Immature natural killer cell (primary cell): Measurements from ENCODE around the gene ELL2. TPM values are rescaled to one million over a fixed set of nuclear protein-coding genes. Genes with fewer than 3 reads are reported as not detected.

Experiments
- DNase-seq, 3 donors: peaks; one replicate each; pipeline ENCODE4 v3.0.0; 2022; ENCODE audit warnings: mixed read lengths in 1 of 3
- H3K27ac Mint-ChIP-seq, 6 donors: one replicate each; pipeline ENCODE4 v1.8.0; 2020; ENCODE audit warnings: mixed read lengths in 6 of 6, mild to moderate bottlenecking in 5 of 6, inconsistent platforms in 4 of 6, moderate library complexity in 3 of 6
- H3K27me3 Mint-ChIP-seq, 3 donors: one replicate each; pipeline ENCODE4 v1.8.0; 2020 to 2021; ENCODE audit warnings: low read depth in 3 of 3, mild to moderate bottlenecking in 3 of 3, mixed read lengths in 3 of 3, moderate library complexity in 3 of 3, inconsistent platforms in 1 of 3
- H3K36me3 Mint-ChIP-seq, 3 donors: one replicate each; pipeline ENCODE4 v1.8.0; 2020; ENCODE audit warnings: mixed read lengths in 3 of 3, inconsistent platforms in 2 of 3, mild to moderate bottlenecking in 2 of 3
- H3K4me1 Mint-ChIP-seq, 2 donors: one replicate each; pipeline ENCODE4 v1.8.0; 2020; ENCODE audit warnings: inconsistent platforms in 2 of 2, mild to moderate bottlenecking in 2 of 2, mixed read lengths in 2 of 2, moderate library complexity in 1 of 2
- H3K4me3 Mint-ChIP-seq, 5 donors: one replicate each; pipeline ENCODE4 v1.8.0; 2020; ENCODE audit warnings: mild to moderate bottlenecking in 5 of 5, mixed read lengths in 5 of 5, inconsistent platforms in 3 of 5, moderate library complexity in 3 of 5
- H3K9me3 Mint-ChIP-seq, 6 donors: one replicate each; pipeline ENCODE4 v1.8.0; 2020; ENCODE audit warnings: mild to moderate bottlenecking in 6 of 6, mixed read lengths in 6 of 6, inconsistent platforms in 4 of 6, moderate library complexity in 3 of 6
- polyA plus RNA-seq, 3 donors: library from polyadenylated mRNA; unstranded; fragments of 300-500 nt; fragmentation: Illumina TruSeq; gene quantifications; one replicate each; pipeline ENCODE4 v1.2.3, GENCODE V29; 2021

The ELL2 gene
- polyA plus RNA-seq, 3 donors from 2014 or later = 2.7 to 5.4 (median 5.2) TPM

DNA sequence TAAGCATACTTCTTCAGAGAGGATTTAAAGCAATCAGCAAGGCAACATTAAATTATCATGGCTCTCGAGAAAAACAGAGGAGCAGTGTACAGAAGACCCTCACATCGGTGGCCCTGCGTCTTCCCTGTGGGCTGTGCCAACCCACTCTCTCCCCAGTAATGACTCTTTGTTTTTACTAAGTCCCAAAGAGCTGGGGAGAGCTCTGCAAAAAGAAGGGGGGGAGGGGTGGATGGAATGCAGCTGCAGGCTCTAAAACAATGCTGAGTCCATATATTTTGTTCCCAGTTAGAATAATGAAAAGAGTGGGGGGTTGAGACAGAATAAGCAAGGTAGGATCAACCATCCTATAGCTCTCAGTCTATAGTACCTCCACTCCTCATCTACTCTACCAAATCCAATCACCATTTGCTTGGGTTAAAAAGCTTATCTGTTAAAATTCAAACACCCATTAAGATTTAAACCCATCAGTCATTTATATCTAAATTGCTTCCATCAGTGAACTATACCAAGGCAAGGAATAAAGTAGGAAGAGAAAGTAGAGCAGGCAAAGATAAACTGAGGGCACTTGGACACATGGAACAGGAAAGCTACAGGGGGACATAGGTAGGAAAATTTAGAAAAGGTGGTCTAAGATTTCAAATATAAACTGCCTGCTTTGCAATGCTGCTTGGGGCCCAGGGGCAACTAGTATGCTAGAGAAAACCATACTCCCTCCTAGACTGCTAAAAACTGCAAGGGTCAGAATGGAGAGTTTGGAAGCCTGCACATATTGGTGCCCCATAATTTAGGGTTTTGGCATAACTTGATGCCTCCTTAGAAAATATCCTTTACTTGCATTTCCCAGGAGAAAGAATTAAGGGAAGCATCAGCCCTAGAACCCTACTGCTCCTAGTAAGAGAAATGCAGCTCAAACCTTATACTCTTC, 20.6 kb downstream of the ELL2 start:
- H3K4me1 Mint-ChIP-seq = peaks cover 3 to 14% of the 10 kb centered on the region in 2 donors
- peaks cover 0 to 8% (median 4%) of the 10 kb centered on the region in 3 donors for H3K36me3 Mint-ChIP-seq
- no peak for DNase-seq
- no peak overlapping the region for H3K27ac Mint-ChIP-seq
- H3K27me3 Mint-ChIP-seq = peaks cover 0 to 11% (median 3%) of the 10 kb centered on the region in 3 donors
- no peak overlapping the region for H3K4me3 Mint-ChIP-seq
- H3K9me3 Mint-ChIP-seq = no peaks in the 10 kb centered on the region

DNA sequence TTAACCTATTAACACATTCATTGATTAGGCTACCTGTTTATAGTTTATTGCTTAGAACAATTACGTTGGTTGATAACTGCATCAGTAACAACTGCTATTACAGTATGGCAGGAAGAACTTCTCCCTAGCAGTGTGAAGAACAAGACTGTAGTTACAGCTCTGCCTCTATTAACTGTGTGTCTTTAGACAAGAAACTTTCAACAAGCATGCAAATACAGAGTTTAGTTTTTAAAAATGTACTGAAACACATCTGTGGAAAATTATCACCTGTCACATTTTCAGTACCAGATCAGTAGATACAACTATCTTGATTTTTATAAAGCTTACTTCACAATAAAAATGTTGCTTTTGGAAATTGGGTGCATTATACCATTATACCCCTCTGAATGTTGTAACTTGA, 22.2 kb downstream of the ELL2 start:
- H3K27ac Mint-ChIP-seq = no peak overlapping the region
- no peak overlapping the region for H3K4me3 Mint-ChIP-seq
- H3K36me3 Mint-ChIP-seq = peaks cover 0 to 7% (median 5%) of the 10 kb centered on the region in 3 donors
- H3K4me1 Mint-ChIP-seq = peaks cover 1 to 5% of the 10 kb centered on the region in 2 donors
- peaks cover 0 to 6% (median 0%) of the 10 kb centered on the region in 3 donors for H3K27me3 Mint-ChIP-seq
- no peaks in the 10 kb centered on the region for H3K9me3 Mint-ChIP-seq
- no peak for DNase-seq

DNA sequence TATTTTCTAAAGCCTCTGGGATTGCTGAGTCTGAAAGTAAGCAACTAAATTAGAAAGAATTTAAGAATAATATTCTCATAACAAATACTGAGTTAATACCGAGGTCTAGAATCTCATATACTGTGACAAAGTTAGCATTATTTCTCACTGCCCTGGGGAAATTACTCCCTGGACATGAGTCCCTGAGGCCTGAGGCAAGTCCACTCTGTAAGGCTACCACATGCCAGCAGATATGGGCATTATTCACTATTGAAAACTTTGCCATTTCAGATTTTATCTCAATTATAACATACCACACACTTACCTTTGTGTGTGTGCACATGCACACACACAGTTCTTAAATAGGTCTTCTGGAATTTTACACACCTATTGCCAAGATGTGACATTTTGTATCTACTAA, 22.9 kb downstream of the ELL2 start:
- H3K27me3 Mint-ChIP-seq = peaks cover 0 to 6% (median 1%) of the 10 kb centered on the region in 3 donors
- H3K4me1 Mint-ChIP-seq = peaks cover 1 to 12% of the 10 kb centered on the region in 2 donors
- H3K36me3 Mint-ChIP-seq = peaks cover 0 to 7% (median 5%) of the 10 kb centered on the region in 3 donors
- H3K27ac Mint-ChIP-seq = no peak overlapping the region
- DNase-seq = no peak
- H3K4me3 Mint-ChIP-seq = no peak overlapping the region
- H3K9me3 Mint-ChIP-seq = no peaks in the 10 kb centered on the region

DNA sequence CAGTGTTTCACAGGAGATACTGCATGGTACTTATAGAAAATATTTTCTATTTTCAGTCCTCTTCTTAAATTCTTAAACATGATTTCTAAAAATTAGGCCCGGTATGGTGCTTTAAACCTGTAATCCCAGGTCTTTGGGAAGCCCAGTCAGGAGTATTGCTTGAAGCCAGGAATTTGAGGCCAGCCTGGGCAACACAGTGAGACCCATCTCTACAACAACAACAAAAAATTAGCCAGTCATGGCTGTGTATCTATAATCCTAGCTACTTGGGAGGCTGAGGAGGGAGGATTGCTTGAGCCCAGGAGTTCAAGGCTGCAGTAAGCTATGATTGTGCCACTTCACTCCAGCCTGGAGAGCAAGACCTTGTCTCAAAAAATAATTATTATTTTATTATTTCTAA, 23.3 kb downstream of the ELL2 start:
- Mint-ChIP-seq H3K27ac (no peak overlapping the region), H3K36me3 (peaks cover 0 to 7% (median 5%) of the 10 kb centered on the region in 3 donors), H3K9me3 (no peaks in the 10 kb centered on the region), H3K4me3 (no peak overlapping the region), H3K4me1 (peaks cover 1 to 12% of the 10 kb centered on the region in 2 donors), H3K27me3 (peaks cover 0 to 6% (median 1%) of the 10 kb centered on the region in 3 donors)
- no peak for DNase-seq

DNA sequence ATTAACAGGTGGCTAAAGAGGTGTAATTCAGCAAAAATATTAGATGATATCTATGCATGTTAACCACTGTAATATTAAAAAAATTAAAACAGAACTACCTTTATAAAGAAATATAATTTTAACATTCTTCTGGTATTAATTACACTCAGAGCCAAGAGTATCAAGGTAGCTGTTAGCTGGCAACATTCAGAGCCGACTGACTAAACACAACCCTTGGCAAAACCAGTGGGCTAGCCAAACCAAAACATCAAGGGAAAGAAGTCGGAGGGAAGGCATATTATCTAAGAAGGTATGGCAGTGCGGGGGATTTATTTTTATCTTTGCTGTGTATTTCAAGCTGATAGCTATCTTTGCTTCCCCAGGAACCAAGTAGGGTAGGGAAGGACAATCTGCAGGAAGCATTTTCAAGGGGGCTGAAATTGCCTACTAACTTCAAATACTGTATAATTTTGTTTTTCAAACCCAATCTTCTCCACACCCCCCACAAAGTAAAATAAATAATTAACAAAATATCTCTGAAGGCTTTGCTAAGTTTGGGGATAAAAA, 24.0 kb downstream of the ELL2 start:
- no peak overlapping the region for H3K27ac Mint-ChIP-seq
- no peak for DNase-seq
- H3K9me3 Mint-ChIP-seq = no peaks in the 10 kb centered on the region
- peaks cover 1 to 12% of the 10 kb centered on the region in 2 donors for H3K4me1 Mint-ChIP-seq
- H3K36me3 Mint-ChIP-seq = peaks cover 0 to 7% (median 5%) of the 10 kb centered on the region in 3 donors
- no peak overlapping the region for H3K4me3 Mint-ChIP-seq
- peaks cover 0 to 6% (median 1%) of the 10 kb centered on the region in 3 donors for H3K27me3 Mint-ChIP-seq

DNA sequence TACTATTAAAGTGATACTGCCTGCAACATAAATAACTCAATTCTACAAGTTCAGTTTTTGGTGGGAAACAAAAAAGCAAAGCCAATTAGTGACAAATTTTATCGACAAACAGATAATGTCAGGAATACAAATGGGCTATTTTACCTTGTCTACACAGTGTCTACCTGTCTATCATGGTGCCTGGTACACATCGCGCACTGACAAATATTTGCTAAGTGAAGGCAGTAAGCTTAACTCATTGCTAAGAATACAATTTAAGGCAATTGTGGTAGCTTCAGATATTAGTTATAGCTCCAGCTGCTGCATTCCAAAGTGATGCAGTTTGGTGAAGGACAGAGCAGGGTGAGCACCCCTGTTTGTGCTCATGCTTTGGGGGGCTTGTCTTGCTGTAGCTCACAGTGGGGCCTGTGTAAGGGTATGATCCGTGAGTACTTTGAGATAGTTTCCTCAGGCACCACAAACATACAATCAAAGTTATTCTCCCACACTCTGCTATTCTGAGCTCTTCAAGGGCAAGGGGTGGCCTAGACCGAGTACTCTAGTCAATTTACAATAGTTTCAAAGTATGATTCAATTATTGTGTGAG, 24.7 kb downstream of the ELL2 start:
- H3K27ac Mint-ChIP-seq = no peak overlapping the region
- H3K4me1 Mint-ChIP-seq = peaks cover 1 to 12% of the 10 kb centered on the region in 2 donors
- H3K4me3 Mint-ChIP-seq = no peak overlapping the region
- H3K36me3 Mint-ChIP-seq = peaks cover 0 to 7% (median 5%) of the 10 kb centered on the region in 3 donors
- H3K27me3 Mint-ChIP-seq = peaks cover 0 to 6% (median 1%) of the 10 kb centered on the region in 3 donors
- H3K9me3 Mint-ChIP-seq = no peaks in the 10 kb centered on the region
- no peak for DNase-seq

DNA sequence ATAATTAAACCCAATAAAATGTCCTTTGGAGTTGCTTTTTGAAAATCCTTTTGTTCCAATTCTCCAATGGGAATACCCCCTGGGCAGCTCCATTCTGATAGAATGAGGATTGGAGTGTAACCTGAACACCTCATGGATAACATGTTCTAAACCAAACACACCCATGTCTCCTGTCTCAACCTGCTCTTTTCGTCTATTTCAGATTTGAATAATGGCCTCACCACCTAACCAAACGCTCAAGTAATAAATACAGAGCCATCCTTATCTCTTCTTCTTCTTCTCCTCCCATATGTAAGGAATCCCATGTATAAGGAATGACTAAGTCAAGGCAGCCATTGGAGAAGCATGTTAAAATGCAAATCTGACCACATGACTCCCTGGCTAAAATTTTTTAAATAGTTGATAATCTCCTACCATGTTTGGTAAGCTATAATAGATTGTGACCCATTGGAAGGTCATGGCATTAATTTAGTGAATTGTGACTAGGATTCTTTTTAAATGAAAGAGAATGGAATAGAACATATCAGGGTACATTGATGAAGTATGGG, 26.0 kb downstream of the ELL2 start:
- Mint-ChIP-seq H3K36me3 (peaks cover 0 to 7% (median 5%) of the 10 kb centered on the region in 3 donors), H3K9me3 (no peaks in the 10 kb centered on the region)

DNA sequence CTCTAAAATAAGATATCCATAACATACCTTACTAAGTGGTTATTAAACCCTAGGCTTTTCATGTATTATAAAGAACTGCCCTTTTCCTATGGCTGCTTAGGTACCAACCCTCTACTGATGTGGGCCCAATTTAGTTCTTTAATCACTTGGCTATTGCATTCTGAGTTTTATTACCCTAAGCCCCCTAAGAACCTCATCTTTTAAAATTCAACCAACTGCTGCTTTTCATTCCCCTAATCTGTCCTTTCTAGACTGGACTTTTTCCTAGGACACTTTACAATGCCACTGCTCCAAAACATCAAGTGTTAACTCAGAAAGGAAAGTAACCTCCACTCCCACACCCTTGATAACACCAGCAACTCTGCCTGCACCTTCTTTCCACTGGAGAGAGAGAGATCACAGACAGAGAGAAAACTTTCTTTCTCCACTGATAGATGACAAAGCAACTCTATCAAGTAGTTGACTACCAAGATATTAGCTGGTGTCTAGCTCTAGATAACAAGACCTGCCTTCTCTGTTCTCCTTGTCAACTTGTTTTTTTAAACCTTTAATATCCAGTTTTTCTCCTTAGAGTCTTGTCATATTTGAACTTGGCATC, 27.3 kb downstream of the ELL2 start:
- no peak for DNase-seq
- H3K36me3 Mint-ChIP-seq = peaks cover 0 to 7% (median 5%) of the 10 kb centered on the region in 3 donors

More for the DNA sequence above, 26.0 kb downstream of the ELL2 start:
- Mint-ChIP-seq H3K4me1 (peaks cover 1 to 12% of the 10 kb centered on the region in 2 donors), H3K4me3 (no peak overlapping the region), H3K27ac (no peak overlapping the region), H3K27me3 (peaks cover 0 to 6% (median 1%) of the 10 kb centered on the region in 3 donors)
- DNase-seq = no peak

DNA sequence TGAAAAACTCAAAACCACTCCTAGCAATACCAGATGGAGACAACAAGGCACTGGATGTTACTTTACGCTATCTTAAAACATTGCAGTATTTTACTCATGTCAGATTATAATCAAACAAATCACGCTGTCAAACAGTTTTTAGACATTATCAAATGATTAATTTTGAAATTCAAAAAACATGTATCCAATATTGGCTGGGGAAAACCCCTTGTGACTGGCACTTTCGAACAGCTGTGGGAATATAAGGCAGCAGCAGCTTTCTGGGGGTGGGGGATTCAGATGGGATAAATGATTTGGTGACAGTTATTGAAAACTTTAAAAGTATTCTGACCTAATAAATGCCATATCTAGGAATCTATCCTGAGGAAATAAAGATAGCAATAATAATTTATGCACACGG, 28.7 kb downstream of the ELL2 start:
- Mint-ChIP-seq H3K9me3 (no peaks in the 10 kb centered on the region), H3K4me1 (peaks cover 7 to 35% of the 10 kb centered on the region in 2 donors), H3K4me3 (no peak overlapping the region), H3K27ac (no peak overlapping the region), H3K36me3 (peaks cover 0 to 7% (median 5%) of the 10 kb centered on the region in 3 donors), H3K27me3 (peaks cover 0 to 4% (median 1%) of the 10 kb centered on the region in 3 donors)
- DNase-seq = no peak

More for the DNA sequence above, 27.3 kb downstream of the ELL2 start:
- Mint-ChIP-seq H3K27me3 (peaks cover 0 to 6% (median 1%) of the 10 kb centered on the region in 3 donors), H3K4me1 (peaks cover 5 to 22% of the 10 kb centered on the region in 2 donors), H3K9me3 (no peaks in the 10 kb centered on the region), H3K27ac (peak overlapping the region in 2 of 6 donors; percentile 1 to 76), H3K4me3 (no peak overlapping the region)

DNA sequence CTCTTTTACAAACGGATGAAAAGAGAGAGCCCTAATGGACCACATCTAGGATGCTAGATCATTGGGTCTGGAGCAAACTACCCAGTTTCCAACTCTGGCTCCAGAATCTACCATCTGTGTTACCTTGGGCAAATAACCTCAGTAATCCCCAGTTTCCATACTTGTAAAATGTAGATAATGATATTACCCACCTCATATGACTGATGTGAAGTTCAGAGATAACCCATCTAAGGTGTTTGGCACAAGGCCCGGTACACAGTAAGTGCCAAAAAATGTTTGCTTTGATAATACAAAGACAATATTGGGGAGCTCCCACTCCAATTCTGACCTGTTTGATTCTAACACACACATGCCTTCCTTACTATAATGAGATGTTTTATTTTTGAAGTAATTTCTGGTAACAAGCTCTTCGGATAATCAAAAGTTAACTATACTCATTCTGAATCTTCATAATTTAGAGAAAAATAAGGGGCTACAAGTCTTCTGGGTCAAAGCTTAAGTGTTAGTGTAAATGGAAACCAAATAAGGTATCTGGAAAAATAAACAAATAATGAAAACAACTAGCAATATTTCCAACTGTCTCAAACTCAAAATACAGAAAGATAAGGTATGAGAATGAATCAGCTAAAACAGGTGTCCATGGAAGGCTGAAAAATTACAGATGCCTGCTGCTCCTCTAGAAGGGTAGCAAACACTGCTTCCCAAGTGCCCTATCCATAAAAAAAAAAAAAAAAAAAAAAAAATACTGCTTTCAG, 30.4 kb downstream of the ELL2 start:
- H3K27me3 Mint-ChIP-seq = peaks cover 0 to 6% (median 1%) of the 10 kb centered on the region in 3 donors
- no peak for DNase-seq
- H3K4me3 Mint-ChIP-seq = no peak overlapping the region
- H3K9me3 Mint-ChIP-seq = no peaks in the 10 kb centered on the region
- peaks cover 8 to 44% of the 10 kb centered on the region in 2 donors for H3K4me1 Mint-ChIP-seq
- no peak overlapping the region for H3K27ac Mint-ChIP-seq
- H3K36me3 Mint-ChIP-seq = peaks cover 0 to 6% (median 5%) of the 10 kb centered on the region in 3 donors

DNA sequence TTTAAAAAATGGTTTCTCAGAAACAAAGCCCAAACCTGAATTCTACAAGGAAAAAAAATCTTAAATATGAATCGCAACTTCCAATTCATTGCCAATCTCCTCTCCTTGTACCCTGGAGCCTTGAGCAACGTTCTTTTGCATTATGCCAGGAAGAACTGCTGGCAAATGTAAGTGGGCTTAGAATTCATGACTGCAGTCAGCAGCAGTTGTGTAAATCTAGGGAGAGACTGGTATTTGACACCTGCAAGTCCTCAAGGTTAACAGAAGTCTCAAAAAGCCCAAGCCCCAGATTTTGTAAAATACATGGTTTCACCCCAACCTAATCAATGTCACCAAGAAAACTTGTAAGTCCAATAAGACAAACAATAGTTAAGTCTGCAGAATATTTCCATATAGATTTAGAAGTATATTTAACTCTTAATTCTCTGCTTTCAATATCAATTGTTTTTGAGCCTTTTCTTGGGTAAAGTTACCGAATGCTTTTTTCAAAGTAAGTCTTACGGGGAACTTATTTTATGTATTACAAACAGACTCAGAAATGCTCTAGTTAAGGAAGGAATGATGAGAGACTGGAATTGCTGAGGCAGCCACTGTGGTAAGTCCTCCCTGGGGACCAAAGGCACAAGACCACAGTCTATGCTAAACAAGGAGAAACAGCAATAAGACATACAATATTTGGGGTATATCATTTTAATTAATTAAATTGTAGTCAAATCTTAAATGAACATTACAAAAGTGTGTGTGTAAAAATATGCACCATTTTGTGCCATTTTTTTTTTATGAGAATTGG, 31.3 kb downstream of the ELL2 start:
- Mint-ChIP-seq H3K9me3 (no peaks in the 10 kb centered on the region), H3K4me1 (peaks cover 9 to 54% of the 10 kb centered on the region in 2 donors), H3K36me3 (no peaks in the 10 kb centered on the region), H3K4me3 (no peak overlapping the region), H3K27ac (no peak overlapping the region), H3K27me3 (peaks cover 0 to 6% (median 1%) of the 10 kb centered on the region in 3 donors)
- DNase-seq = no peak

DNA sequence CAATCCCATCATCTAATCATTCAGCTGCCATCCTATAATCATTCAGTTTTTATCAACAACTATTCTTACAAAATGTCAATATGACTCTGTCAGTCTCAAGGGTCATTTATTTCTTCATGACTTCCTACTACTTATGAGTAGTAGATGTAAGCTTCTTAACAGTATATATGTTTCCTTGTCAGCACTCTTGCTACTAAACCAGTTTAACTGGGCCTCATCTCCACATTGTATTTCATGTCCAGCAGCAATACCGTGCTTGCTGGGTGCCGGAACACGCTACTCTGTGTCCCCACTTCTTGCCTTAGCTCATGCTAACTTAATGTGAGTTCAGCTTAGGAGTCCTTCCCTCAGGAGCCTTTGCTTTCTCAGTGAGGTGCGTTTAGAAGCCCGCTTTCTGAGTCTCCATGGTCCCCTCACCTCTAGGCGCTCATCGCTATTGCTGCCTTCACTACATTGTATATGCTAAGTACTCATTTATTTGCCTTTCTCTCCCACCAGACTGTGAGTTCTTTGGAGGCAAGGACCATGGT, 32.9 kb downstream of the ELL2 start:
- no peak overlapping the region for H3K4me3 Mint-ChIP-seq

More for the DNA sequence above, 32.9 kb downstream of the ELL2 start:
- Mint-ChIP-seq H3K36me3 (no peaks in the 10 kb centered on the region), H3K27me3 (peaks cover 0 to 4% (median 0%) of the 10 kb centered on the region in 3 donors), H3K4me1 (peaks cover 15 to 57% of the 10 kb centered on the region in 2 donors), H3K9me3 (no peaks in the 10 kb centered on the region), H3K27ac (no peak overlapping the region)
- no peak for DNase-seq
